WTC11 (cell line): ENCODE results near the gene NAA50. TPM values are rescaled to one million over a fixed set of nuclear protein-coding genes. Genes with fewer than 3 reads are reported as not detected.

Source experiments
- ATAC-seq: fragments of 200-7000 bp; cut with Tn5 transposase; 2 replicates; pipeline ENCODE4 v1.10.0; 2021; ENCODE audit warnings: mild to moderate bottlenecking, moderate library complexity
- CTCF ChIA-PET: fragments of 300-600 bp; sonication (Branson Sonifier 250); formaldehyde crosslinking; loops from one replicate; lab custom pipeline; 2021; ENCODE audit warnings: antibody characterized with exemption; lab: Charles Lee
- POLR2A ChIA-PET: fragments of 350-600 bp; sonication (Branson Sonifier 250); formaldehyde crosslinking; loops from one replicate; lab custom pipeline; 2021; ENCODE audit warnings: antibody characterized with exemption; lab: Charles Lee
- DNase-seq: peaks from one replicate; pipeline ENCODE4 v3.0.0; 2021; ENCODE audit warnings: low spot score
- H3K27ac Mint-ChIP-seq: 2 replicates; pipeline ENCODE4 v1.8.0; 2021; ENCODE audit warnings: mixed read lengths
- H3K27me3 Mint-ChIP-seq: 2 replicates; pipeline ENCODE4 v1.8.0; 2021; ENCODE audit warnings: low read depth, mild to moderate bottlenecking, moderate library complexity, mixed read lengths
- H3K36me3 Mint-ChIP-seq: 2 replicates; pipeline ENCODE4 v1.8.0; 2021; ENCODE audit warnings: mixed read lengths
- H3K4me1 Mint-ChIP-seq: 2 replicates; pipeline ENCODE4 v1.8.0; 2022; ENCODE audit warnings: mixed read lengths
- H3K4me3 Mint-ChIP-seq: 2 replicates; pipeline ENCODE4 v1.8.0; 2021; ENCODE audit warnings: mild to moderate bottlenecking, moderate library complexity, mixed read lengths
- H3K9me3 Mint-ChIP-seq: 2 replicates; pipeline ENCODE4 v1.8.0; 2021; ENCODE audit warnings: mixed read lengths
- CREM ChIP-seq: sonication (generic); formaldehyde crosslinking; IDR thresholded peaks from 2 replicates; pipeline ENCODE4 v1.8.1; 2022; ENCODE audit warnings: mild to moderate bottlenecking, missing genetic modification reagents, moderate library complexity
- E2F4 ChIP-seq: sonication (generic); formaldehyde crosslinking; IDR thresholded peaks from 2 replicates; pipeline ENCODE4 v1.8.1; 2022; ENCODE audit warnings: low read depth, mild to moderate bottlenecking, moderate library complexity, missing genetic modification reagents, borderline replicate concordance
- JUN ChIP-seq: sonication (generic); formaldehyde crosslinking; IDR thresholded peaks from 2 replicates; pipeline ENCODE4 v1.8.0; 2023; ENCODE audit warnings: mild to moderate bottlenecking, missing genetic modification reagents
- MYBL2 ChIP-seq: sonication (generic); formaldehyde crosslinking; IDR thresholded peaks from 2 replicates; pipeline ENCODE4 v1.8.1; 2023; ENCODE audit warnings: mild to moderate bottlenecking, moderate library complexity, missing genetic modification reagents
- NFATC4 ChIP-seq: fragments of 250-450 bp; sonication (Bioruptor Pico); IDR thresholded peaks from 2 replicates; pipeline ENCODE4 v1.9.0; 2021; ENCODE audit warnings: mild to moderate bottlenecking
- PRDM15 ChIP-seq: sonication (generic); formaldehyde crosslinking; IDR thresholded peaks from 2 replicates; pipeline ENCODE4 v1.8.0; 2022; ENCODE audit warnings: missing genetic modification reagents
- SMAD3 ChIP-seq: sonication (generic); formaldehyde crosslinking; IDR thresholded peaks from 2 replicates; pipeline ENCODE4 v1.8.0; 2022; ENCODE audit warnings: missing genetic modification reagents, mild to moderate bottlenecking, borderline replicate concordance
- SOX15 ChIP-seq: fragments of 250-450 bp; sonication (Bioruptor Pico); IDR thresholded peaks from 2 replicates; pipeline ENCODE4 v1.9.0; 2021; ENCODE audit warnings: mild to moderate bottlenecking
- SP1 ChIP-seq: sonication (generic); formaldehyde crosslinking; conservative IDR thresholded peaks from 2 replicates; pipeline ENCODE4 v1.8.1; 2022; ENCODE audit warnings: missing genetic modification reagents
- STAT6 ChIP-seq: sonication (generic); formaldehyde crosslinking; conservative IDR thresholded peaks from 2 replicates; pipeline ENCODE4 v1.8.1; 2023; ENCODE audit warnings: mild to moderate bottlenecking, low read depth, missing genetic modification reagents, moderate library complexity
- TEAD1 ChIP-seq: sonication (generic); formaldehyde crosslinking; IDR thresholded peaks from 2 replicates; pipeline ENCODE4 v1.8.0; 2022; ENCODE audit warnings: mild to moderate bottlenecking, missing genetic modification reagents
- TEAD4 ChIP-seq: sonication (generic); formaldehyde crosslinking; IDR thresholded peaks from 2 replicates; pipeline ENCODE4 v1.8.0; 2022; ENCODE audit warnings: mild to moderate bottlenecking, missing genetic modification reagents
- USF2 ChIP-seq: sonication (generic); formaldehyde crosslinking; IDR thresholded peaks from 2 replicates; pipeline ENCODE4 v1.8.1; 2023; ENCODE audit warnings: mild to moderate bottlenecking, missing genetic modification reagents, moderate library complexity
- ZNF281 ChIP-seq: sonication (generic); formaldehyde crosslinking; IDR thresholded peaks from 2 replicates; pipeline ENCODE4 v1.8.0; 2023; ENCODE audit warnings: mild to moderate bottlenecking, missing genetic modification reagents
- ZNF512 ChIP-seq: sonication (generic); formaldehyde crosslinking; IDR thresholded peaks from 2 replicates; pipeline ENCODE4 v1.8.1; 2022; ENCODE audit warnings: missing genetic modification reagents, borderline replicate concordance
- ZNF532 ChIP-seq: fragments of 250-450 bp; sonication (Bioruptor Pico); IDR thresholded peaks from 2 replicates; pipeline ENCODE4 v1.9.0; 2021; ENCODE audit warnings: mild to moderate bottlenecking, borderline replicate concordance
- ZSCAN18 ChIP-seq: fragments of 250-450 bp; sonication (Bioruptor Pico); IDR thresholded peaks from 2 replicates; pipeline ENCODE4 v2.1.2; 2022; ENCODE audit warnings: mild to moderate bottlenecking, moderate library complexity
- total RNA-seq: library from RNA; stranded (reverse); gene quantifications from 3 replicates; pipeline ENCODE4 v1.2.3, GENCODE V29; 2021

Gene NAA50
- total RNA-seq, 1 experiment from 2014 or later, result 193 TPM

- TF ChIP-seq ZNF532, result no peak
These were observed 24.4 kb downstream of the NAA50 start (continued) for GRCh38 chr3:113721636-113722035.

GRCh38 chr3:113719758-113720157 is 26.3 kb downstream of the NAA50 start:
- CTCF ChIA-PET, result interaction anchor here (1.2 kb wide), 1 partner anchor 17 kb away, joined by 3 read pairs; no protein-coding TSS in a partner anchor
- TF ChIP-seq ZNF281 (CRISPR knock-in tag) (no peak), ZNF512 (CRISPR knock-in tag) (no peak), TEAD4 (CRISPR knock-in tag) (no peak), E2F4 (CRISPR knock-in tag) (no peak), CREM (CRISPR knock-in tag) (no peak), JUN (CRISPR knock-in tag) (no peak), USF2 (CRISPR knock-in tag) (no peak), STAT6 (CRISPR knock-in tag) (no peak), ZSCAN18 (CRISPR knock-in tag) (no peak), PRDM15 (CRISPR knock-in tag) (no peak), SP1 (no peak), TEAD1 (CRISPR knock-in tag) (no peak), NFATC4 (CRISPR knock-in tag) (no peak), MYBL2 (no peak), SMAD3 (no peak), SOX15 (CRISPR knock-in tag) (no peak)

More at GRCh38 chr3:113719758-113720157, 26.3 kb downstream of the NAA50 start:
- POLR2A ChIA-PET, result no interaction called here
- H3K4me1 Mint-ChIP-seq, result peaks cover 2% of the 10 kb centered on the region
- ATAC-seq (no peak), DNase-seq (no peak)
- H3K4me3 Mint-ChIP-seq, result no peak overlapping the region
- H3K27ac Mint-ChIP-seq, result no peak overlapping the region
- H3K36me3 Mint-ChIP-seq, result peaks cover 53% of the 10 kb centered on the region
- H3K9me3 Mint-ChIP-seq, result no peaks in the 10 kb centered on the region
- H3K27me3 Mint-ChIP-seq, result no peaks in the 10 kb centered on the region
